Epithelial cell of proximal tubule (primary cell): ENCODE results near the gene RPL18A. TPM values are rescaled to one million over a fixed set of nuclear protein-coding genes. Genes with fewer than 3 reads are reported as not detected.

Source experiments
- DNase-seq: peaks from one replicate; pipeline ENCODE4 v3.0.0-alpha.2; 2011; ENCODE audit warnings: low read depth
- H3K4me3 ChIP-seq: 2 replicates; pipeline ENCODE4 v1.5.1; 2011; ENCODE audit warnings: low read depth, mild to moderate bottlenecking, low read length
- total RNA-seq: library from RNA; depleted of rRNA; stranded (reverse); fragments of >200 nt; gene quantifications from 2 replicates; pipeline ENCODE4 v1.2.3, GENCODE V29; 2015
- TF ChIP-seq, protein P1 (sequence below): conservative IDR thresholded peaks from 2 replicates; pipeline ENCODE4 v1.5.1; 2012; ENCODE audit warnings: low read depth, mild to moderate bottlenecking, low read length

RPL18A gene
- total RNA-seq, 1 donor from 2014 or later = 2,411 TPM

DNA sequence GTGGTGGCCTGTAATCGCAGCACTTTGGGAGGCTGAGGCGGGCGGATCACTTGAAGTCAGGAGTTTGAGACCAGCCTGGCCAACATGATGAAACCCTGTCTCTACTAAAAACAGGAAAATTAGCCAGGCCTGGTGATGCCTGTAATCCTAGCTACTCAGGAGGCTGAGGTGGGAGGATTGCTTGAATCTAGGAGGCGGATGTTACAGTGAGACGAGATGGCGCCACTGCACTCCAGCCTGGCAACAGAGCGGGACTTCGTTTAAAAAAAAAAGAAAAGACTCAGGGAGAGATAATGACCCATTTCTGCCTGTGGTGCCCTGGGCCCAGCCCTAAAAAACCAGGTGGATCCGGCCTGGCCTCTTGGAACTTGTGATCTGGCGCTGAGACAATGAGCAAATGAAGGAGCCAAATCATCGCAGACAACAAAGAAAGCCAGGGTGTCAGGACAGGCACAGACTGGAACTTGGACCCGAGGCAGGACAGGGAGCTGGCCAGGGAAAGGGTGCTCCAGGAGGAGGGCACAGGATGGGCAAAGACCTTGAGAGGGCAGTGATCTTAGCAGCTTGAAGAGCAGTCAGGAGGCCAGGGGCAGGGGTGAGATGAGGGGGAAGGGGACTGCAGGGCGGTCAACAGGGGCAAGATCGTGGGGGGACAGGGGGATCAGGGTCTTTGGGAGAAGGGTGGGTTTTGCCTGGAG, 11.0 kb upstream of the RPL18A start:
- H3K4me3 ChIP-seq = no peak overlapping the region
- TF ChIP-seq, protein P1, sequence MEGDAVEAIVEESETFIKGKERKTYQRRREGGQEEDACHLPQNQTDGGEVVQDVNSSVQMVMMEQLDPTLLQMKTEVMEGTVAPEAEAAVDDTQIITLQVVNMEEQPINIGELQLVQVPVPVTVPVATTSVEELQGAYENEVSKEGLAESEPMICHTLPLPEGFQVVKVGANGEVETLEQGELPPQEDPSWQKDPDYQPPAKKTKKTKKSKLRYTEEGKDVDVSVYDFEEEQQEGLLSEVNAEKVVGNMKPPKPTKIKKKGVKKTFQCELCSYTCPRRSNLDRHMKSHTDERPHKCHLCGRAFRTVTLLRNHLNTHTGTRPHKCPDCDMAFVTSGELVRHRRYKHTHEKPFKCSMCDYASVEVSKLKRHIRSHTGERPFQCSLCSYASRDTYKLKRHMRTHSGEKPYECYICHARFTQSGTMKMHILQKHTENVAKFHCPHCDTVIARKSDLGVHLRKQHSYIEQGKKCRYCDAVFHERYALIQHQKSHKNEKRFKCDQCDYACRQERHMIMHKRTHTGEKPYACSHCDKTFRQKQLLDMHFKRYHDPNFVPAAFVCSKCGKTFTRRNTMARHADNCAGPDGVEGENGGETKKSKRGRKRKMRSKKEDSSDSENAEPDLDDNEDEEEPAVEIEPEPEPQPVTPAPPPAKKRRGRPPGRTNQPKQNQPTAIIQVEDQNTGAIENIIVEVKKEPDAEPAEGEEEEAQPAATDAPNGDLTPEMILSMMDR = no peak
- DNase-seq = no peak

DNA sequence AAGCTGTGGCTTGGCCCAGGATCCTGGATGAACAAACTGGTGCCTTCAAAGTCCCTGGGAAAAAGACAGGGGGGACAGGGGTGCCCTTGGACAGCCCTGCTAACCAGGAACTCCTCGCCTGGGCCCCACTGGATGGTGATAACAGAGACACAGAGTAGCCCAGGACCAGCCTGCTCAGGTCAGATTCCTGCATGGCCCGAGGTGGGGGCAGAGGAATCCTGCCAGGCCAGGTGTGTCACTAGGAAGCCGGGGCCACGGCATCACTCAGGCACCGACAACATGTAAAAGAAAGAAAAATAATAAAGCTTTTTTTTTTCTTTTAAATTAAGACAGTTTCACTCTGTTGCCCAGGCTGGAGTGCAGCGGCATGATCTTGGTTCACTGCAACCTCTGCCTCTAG, 5.6 kb upstream of the RPL18A start:
- TF ChIP-seq, protein P1 = no peak
- DNase-seq = no peak
- H3K4me3 ChIP-seq = no peak overlapping the region

GRCh38 chr19:17855280-17856152, 4.2 kb upstream of the RPL18A start:
- TF ChIP-seq, protein P1 = peak; percentile 94
- no peak overlapping the region for H3K4me3 ChIP-seq
- no peak for DNase-seq

GRCh38 chr19:17860331-17860992, 752 bp downstream of the RPL18A start:
- peak overlapping the region; percentile 93 for H3K4me3 ChIP-seq
- TF ChIP-seq, protein P1 = no peak
- no peak for DNase-seq

- peak overlapping the region; percentile 93 for H3K4me3 ChIP-seq
- TF ChIP-seq, protein P1 = no peak
- no peak for DNase-seq
Observed at GRCh38 chr19:17860993-17861360, 1.3 kb downstream of the RPL18A start.

- DNase-seq = no peak
- H3K4me3 ChIP-seq = peak overlapping the region; percentile 93
- TF ChIP-seq, protein P1 = no peak
Observed at GRCh38 chr19:17861542-17862402, 2.1 kb downstream of the RPL18A start.
